Osteoblast (primary cell): Measurements from ENCODE around the gene UBXN10. TPM values are rescaled to one million over a fixed set of nuclear protein-coding genes. Genes with fewer than 3 reads are reported as not detected.

Experiments used
- DNase-seq: peaks from one replicate; pipeline ENCODE4 v3.0.0; 2011; ENCODE audit warnings: low spot score, mixed read lengths; ENCODE audit not compliant: insufficient read length; ENCODE audit errors: missing footprints
- H2AFZ ChIP-seq: 2 replicates; pipeline ENCODE4 v1.6.0; 2011; ENCODE audit warnings: mild to moderate bottlenecking, low read length
- H3K27ac ChIP-seq: 2 replicates; pipeline ENCODE4 v1.5.1; 2011; ENCODE audit warnings: mild to moderate bottlenecking, low read depth, low read length, moderate library complexity
- H3K27me3 ChIP-seq: 2 replicates; pipeline ENCODE4 v1.6.0; 2012; ENCODE audit warnings: mild to moderate bottlenecking, control low read depth, inconsistent platforms, low read length, moderate library complexity; ENCODE audit not compliant: insufficient read depth
- H3K36me3 ChIP-seq: 2 replicates; pipeline ENCODE4 v1.5.1; 2011; ENCODE audit warnings: mild to moderate bottlenecking, low read length, control low read depth, moderate library complexity; ENCODE audit not compliant: insufficient read depth
- H3K4me1 ChIP-seq: 2 replicates; pipeline ENCODE4 v1.5.1; 2011; ENCODE audit warnings: mild to moderate bottlenecking, low read length, control low read depth, moderate library complexity; ENCODE audit not compliant: insufficient read depth
- H3K4me2 ChIP-seq: 2 replicates; pipeline ENCODE4 v1.6.0; 2011; ENCODE audit warnings: mild to moderate bottlenecking, low read length; ENCODE audit not compliant: insufficient read depth
- H3K4me3 ChIP-seq: fragments of 200-600 bp; sonication (generic); 3 replicates; pipeline ENCODE4 v1.5.1; 2012; ENCODE audit warnings: mild to moderate bottlenecking, low read length, inconsistent platforms; ENCODE audit not compliant: insufficient read depth
- H3K79me2 ChIP-seq: 2 replicates; pipeline ENCODE4 v1.6.0; 2012; ENCODE audit warnings: mild to moderate bottlenecking, low read length, control low read depth, inconsistent platforms; ENCODE audit not compliant: insufficient read depth
- H3K9me3 ChIP-seq: 2 replicates; pipeline ENCODE4 v1.5.1; 2011; ENCODE audit warnings: low read depth, low read length, control low read depth
- H4K20me1 ChIP-seq: 2 replicates; pipeline ENCODE4 v1.6.0; 2012; ENCODE audit warnings: mild to moderate bottlenecking, low read length, control low read depth; ENCODE audit not compliant: insufficient read depth
- CTCF ChIP-seq: IDR thresholded peaks from 2 replicates; pipeline ENCODE4 v1.5.1; 2011; ENCODE audit warnings: mild to moderate bottlenecking, low read depth, low read length, moderate library complexity; ENCODE audit errors: extremely low read depth
- total RNA-seq: library from RNA; depleted of rRNA; stranded (reverse); fragments of >200 nt; gene quantifications from 2 replicates; pipeline ENCODE4 v1.2.3, GENCODE V29; 2012

UBXN10 gene
- total RNA-seq, 1 donor: under 0.01 TPM

- H3K4me3 ChIP-seq: no peak overlapping the region
- no peak for TF ChIP-seq CTCF
- no peak overlapping the region for H3K27ac ChIP-seq
- H3K36me3 ChIP-seq: no peaks in the 10 kb centered on the region
- H3K9me3 ChIP-seq: no peaks in the 10 kb centered on the region
- H3K4me2 ChIP-seq: no peak overlapping the region
- no peaks in the 10 kb centered on the region for H3K4me1 ChIP-seq
- peaks cover 47% of the 10 kb centered on the region for H3K27me3 ChIP-seq
- H4K20me1 ChIP-seq: no peaks in the 10 kb centered on the region
- H2AFZ ChIP-seq: no peak overlapping the region
- H3K79me2 ChIP-seq: no peaks in the 10 kb centered on the region
- no peak for DNase-seq
Observed at GRCh38 chr1:20200966-20201365, 15.1 kb downstream of the UBXN10 start.

- TF ChIP-seq CTCF: no peak
- Histone ChIP-seq H3K4me1 (no peaks in the 10 kb centered on the region), H3K9me3 (no peaks in the 10 kb centered on the region), H3K4me3 (no peak overlapping the region), H2AFZ (no peak overlapping the region), H4K20me1 (no peaks in the 10 kb centered on the region), H3K27ac (no peak overlapping the region), H3K27me3 (peaks cover 50% of the 10 kb centered on the region), H3K4me2 (no peak overlapping the region), H3K79me2 (no peaks in the 10 kb centered on the region), H3K36me3 (no peaks in the 10 kb centered on the region)
- no peak for DNase-seq
Observed at GRCh38 chr1:20202166-20202565, 16.3 kb downstream of the UBXN10 start.

- Histone ChIP-seq H3K4me2 (no peak overlapping the region), H4K20me1 (no peaks in the 10 kb centered on the region), H3K4me1 (no peaks in the 10 kb centered on the region), H2AFZ (no peak overlapping the region), H3K27ac (no peak overlapping the region), H3K4me3 (no peak overlapping the region), H3K27me3 (peaks cover 34% of the 10 kb centered on the region), H3K79me2 (no peaks in the 10 kb centered on the region), H3K9me3 (no peaks in the 10 kb centered on the region), H3K36me3 (no peaks in the 10 kb centered on the region)
- DNase-seq: no peak
- TF ChIP-seq CTCF: no peak
Observed at GRCh38 chr1:20207546-20207945, 21.6 kb downstream of the UBXN10 start.

- Histone ChIP-seq H3K27ac (no peak overlapping the region), H3K4me2 (no peak overlapping the region), H3K36me3 (no peaks in the 10 kb centered on the region), H3K4me1 (no peaks in the 10 kb centered on the region), H3K27me3 (peaks cover 37% of the 10 kb centered on the region), H2AFZ (no peak overlapping the region), H3K9me3 (no peaks in the 10 kb centered on the region), H3K4me3 (no peak overlapping the region), H3K79me2 (no peaks in the 10 kb centered on the region), H4K20me1 (no peaks in the 10 kb centered on the region)
- no peak for DNase-seq
- no peak for TF ChIP-seq CTCF
Observed at GRCh38 chr1:20209471-20209870, 23.6 kb downstream of the UBXN10 start.
